HUES6 (cell line): ENCODE measurements around the gene HELZ.
"Not testable (repeated sequence)": the region's sequence is repeated elsewhere in the genome, so short reads cannot be mapped to it uniquely, and the experiment has no call there.

Source experiments
- H3K27ac ChIP-seq: 2 replicates; pipeline ENCODE4 v1.7.0; 2013; ENCODE audit warnings: low read depth, mild to moderate bottlenecking, low read length, inconsistent platforms
- H3K27me3 ChIP-seq: 2 replicates; pipeline ENCODE4 v1.6.1; 2013; ENCODE audit warnings: low read length; ENCODE audit not compliant: control insufficient read depth, insufficient read depth
- H3K36me3 ChIP-seq: 2 replicates; pipeline ENCODE4 v1.6.1; 2013; ENCODE audit warnings: low read length; ENCODE audit not compliant: control insufficient read depth, insufficient read depth
- H3K4me1 ChIP-seq: 2 replicates; pipeline ENCODE4 v1.6.1; 2013; ENCODE audit warnings: low read length; ENCODE audit not compliant: control insufficient read depth, insufficient read depth
- H3K4me3 ChIP-seq: 2 replicates; pipeline ENCODE4 v1.5.1; 2013; ENCODE audit warnings: low read depth, low read length
- H3K9ac ChIP-seq: one replicate; pipeline ENCODE4 v1.6.1; 2013; ENCODE audit warnings: mild to moderate bottlenecking, low read length
- H3K9me3 ChIP-seq: 2 replicates; pipeline ENCODE4 v1.6.1; 2013; ENCODE audit warnings: low read depth, low read length; ENCODE audit not compliant: control insufficient read depth, insufficient read depth

HELZ gene

DNA sequence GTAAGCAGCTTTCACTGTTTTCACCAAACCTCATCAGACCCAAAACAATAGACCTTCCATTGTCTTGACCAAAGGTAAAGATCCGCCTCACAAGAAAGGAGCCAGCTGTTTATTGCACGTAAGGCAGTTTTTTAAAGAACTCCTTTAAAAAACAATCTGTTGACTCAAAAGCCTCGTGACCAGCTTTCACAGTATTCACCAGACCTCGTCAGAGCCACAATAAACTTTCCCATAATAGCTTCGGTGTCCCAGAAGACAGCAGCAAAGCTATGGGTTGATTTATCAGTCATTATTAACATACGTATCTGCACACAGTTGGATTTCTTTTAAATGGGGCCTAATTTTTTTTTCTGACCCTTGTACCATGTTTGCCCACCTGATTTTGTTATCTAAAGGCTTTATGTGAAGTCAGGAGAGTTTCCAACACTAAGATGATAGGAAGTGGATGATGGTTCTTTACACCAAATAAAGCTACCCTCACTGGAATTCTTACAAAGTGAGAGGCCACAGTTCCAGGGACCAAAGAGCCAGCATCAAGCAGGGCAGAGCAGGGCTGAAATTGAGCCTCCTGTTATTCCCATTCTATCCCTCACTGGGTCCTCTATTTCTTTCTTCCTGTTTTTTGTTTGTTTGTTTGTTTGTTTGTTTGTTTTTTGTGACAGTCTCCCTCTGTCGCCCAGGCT is 17.6 kb upstream of the HELZ start:
- Histone ChIP-seq H3K27me3 (no peaks in the 10 kb centered on the region), H3K4me1 (peaks cover 5% of the 10 kb centered on the region), H3K27ac (no peak overlapping the region), H3K9me3 (no peaks in the 10 kb centered on the region), H3K36me3 (no peaks in the 10 kb centered on the region), H3K4me3 (no peak overlapping the region), H3K9ac (no peak overlapping the region)

DNA sequence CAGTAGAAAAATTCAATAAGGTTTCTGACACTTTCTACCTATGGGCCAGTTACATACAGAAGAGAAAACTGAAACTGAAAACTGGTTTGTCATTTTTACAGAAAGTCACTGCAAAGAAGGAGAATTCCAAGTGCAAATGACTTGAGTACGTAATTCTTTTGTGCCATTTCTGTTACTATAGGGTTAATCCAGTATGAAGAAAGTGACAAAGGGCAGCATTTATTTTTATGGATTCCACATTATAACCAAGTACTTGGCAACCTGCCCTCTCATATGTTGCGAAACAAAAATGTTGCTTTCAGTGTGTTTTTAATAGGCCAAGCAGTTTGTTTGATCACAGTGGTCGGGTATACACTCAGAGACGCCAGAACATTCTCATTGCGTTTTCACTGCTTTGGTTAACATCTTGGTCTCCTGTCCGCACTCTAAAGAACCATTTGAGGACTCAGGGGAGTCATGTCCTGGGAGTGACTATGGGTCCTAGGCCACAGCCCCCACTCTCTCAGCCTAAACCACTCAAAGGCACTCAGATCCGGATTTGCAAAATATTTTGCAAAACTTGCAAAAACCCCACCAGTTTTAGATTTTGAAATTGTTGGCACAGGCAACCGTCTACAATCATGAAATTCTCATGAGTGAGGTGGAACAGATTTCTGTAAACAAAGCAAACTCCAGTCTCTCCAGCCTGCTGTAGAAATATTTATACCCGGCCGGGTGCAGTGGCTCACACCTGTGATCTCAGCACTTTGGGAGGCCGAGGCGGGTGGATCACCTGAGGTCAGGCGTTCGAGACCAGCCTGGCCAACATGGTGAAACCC is 15.4 kb upstream of the HELZ start:
- peaks cover 7% of the 10 kb centered on the region for H3K4me1 ChIP-seq
- H3K27ac ChIP-seq: no peak overlapping the region
- H3K36me3 ChIP-seq: no peaks in the 10 kb centered on the region
- no peaks in the 10 kb centered on the region for H3K27me3 ChIP-seq
- H3K4me3 ChIP-seq: no peak overlapping the region
- no peak overlapping the region for H3K9ac ChIP-seq
- H3K9me3 ChIP-seq: peaks cover 11% of the 10 kb centered on the region

DNA sequence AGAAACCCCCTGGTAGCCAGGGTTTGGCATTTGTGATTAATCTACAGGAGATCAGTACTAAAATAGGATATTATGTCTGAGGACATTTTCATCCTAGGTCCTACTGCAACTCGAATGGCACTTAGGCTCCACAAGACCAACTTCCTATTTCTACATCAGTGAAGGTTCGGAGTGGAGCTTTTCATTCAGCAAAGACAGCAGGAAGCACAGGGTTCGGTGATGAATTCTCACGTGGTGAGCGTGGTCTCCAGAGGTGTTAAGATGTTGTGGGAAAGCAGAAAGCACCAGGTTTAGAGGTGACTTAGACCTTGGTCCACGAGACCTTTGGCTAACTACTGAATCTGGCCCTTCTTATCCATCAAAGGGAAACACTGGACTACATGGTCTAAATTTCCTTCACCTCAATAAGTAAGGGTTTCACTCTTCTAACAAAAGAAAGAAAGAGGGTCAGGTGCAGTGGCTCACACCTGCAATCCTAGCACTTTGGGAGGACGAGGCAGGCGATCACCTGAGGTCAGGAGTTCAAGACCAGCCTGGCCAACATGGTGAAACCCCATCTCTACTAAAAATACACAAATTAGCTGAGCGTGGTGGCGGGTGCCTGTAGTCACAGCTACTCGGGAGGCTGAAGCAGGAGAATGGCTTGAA is 13.9 kb upstream of the HELZ start:
- Histone ChIP-seq H3K9me3 (peaks cover 11% of the 10 kb centered on the region), H3K4me3 (no peak overlapping the region), H3K27ac (no peak overlapping the region), H3K9ac (no peak overlapping the region), H3K27me3 (no peaks in the 10 kb centered on the region), H3K36me3 (no peaks in the 10 kb centered on the region), H3K4me1 (peaks cover 7% of the 10 kb centered on the region)

DNA sequence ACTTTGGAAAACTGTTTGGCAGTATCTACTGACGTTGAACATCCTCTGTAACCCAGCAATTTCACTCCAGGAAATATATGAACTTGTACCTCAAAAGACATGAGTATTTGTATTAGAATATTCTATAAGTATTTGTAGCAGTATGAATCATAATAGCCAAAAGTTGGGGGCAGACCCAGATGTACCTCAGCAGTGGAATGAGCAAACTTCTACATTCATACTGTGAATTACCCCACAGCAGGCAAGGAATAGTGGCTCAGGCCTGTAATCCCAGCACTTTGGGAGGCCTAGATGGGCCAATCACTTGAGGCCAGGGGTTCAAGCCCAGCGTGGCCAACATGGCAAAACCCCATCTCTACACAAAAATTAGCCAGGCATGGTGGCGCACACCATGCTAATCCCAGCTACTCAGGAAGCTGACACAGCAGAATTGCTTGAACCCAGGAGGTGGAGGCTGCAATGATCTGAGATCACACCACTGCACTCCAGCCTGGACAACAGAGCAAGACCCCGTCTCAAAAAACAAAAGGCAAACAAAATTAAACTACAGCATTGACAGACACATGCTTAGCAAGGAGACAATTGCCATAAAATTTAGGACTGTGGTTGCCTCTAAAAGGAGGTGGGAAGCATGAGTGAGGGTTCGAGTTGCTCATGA is 11.2 kb upstream of the HELZ start:
- Histone ChIP-seq H3K9me3 (peaks cover 11% of the 10 kb centered on the region), H3K9ac (no peak overlapping the region), H3K27me3 (no peaks in the 10 kb centered on the region), H3K4me3 (no peak overlapping the region), H3K36me3 (no peaks in the 10 kb centered on the region), H3K4me1 (peaks cover 7% of the 10 kb centered on the region), H3K27ac (no peak overlapping the region)

DNA sequence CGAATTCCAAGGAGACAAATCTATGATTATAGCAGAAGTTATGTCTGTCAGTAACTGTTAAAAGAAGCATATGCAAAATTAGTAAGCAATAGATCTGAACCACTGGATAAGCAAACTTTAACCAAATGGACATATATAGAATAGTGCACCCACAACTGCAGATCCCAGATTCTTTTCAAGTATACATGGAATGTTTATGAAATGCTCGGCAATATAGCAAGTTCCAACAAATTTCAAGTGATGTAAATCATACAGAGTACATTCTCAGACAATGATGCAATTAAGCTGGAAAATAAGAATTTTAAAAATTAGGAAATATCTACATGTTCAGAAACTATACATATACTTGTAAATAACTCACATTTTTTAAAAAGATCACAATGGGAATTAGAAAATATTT is 8.4 kb upstream of the HELZ start:
- peaks cover 11% of the 10 kb centered on the region for H3K9me3 ChIP-seq
- H3K27ac ChIP-seq: no peak overlapping the region
- no peak overlapping the region for H3K4me3 ChIP-seq
- H3K27me3 ChIP-seq: no peaks in the 10 kb centered on the region
- H3K4me1 ChIP-seq: peaks cover 7% of the 10 kb centered on the region
- H3K36me3 ChIP-seq: no peaks in the 10 kb centered on the region
- H3K9ac ChIP-seq: no peak overlapping the region

DNA sequence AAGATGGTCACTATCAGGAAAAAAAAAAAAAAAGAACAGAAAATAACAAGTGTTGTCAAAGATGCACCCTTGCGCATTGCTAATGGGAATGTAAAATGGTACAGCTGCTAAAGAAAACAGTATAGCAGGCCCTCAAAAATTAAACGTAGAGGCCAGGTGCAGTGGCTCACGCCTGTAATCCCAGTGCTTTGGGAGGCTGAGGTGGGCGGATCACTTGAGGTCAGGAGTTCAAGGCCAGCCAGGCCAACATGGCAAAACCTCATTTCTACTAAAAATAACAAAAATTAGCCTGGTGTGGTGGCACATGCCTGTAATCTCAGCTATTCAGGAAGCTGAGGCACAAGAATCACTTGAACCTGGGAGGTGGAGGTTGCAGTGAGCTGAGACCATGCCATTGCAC is 6.6 kb upstream of the HELZ start:
- not testable (repeated sequence) for H3K4me1 ChIP-seq, H3K4me3 ChIP-seq, H3K36me3 ChIP-seq, H3K27me3 ChIP-seq, H3K9ac ChIP-seq, H3K9me3 ChIP-seq, H3K27ac ChIP-seq

DNA sequence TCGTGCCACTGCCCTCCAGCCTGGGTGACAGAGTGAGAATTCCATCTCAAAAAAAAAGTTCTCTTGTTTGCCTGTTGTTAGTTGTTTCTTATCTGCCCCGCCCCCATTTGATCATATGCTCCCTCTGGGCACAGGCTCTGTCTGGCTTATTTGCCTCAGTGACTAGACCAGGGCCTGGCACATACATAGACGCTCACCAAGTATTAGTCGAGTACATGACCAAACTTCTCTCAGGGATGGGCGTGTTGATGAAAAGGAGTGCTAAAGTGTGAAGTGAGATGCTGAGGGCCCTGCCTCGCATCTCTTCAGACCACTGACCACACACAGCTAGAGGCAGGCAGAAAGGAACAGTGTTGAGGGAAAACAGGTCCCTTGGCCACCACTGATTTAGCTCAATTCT is 3.3 kb upstream of the HELZ start:
- Histone ChIP-seq H3K36me3 (no peaks in the 10 kb centered on the region), H3K9ac (no peak overlapping the region), H3K9me3 (no peaks in the 10 kb centered on the region), H3K4me1 (peaks cover 19% of the 10 kb centered on the region), H3K4me3 (no peak overlapping the region), H3K27me3 (no peaks in the 10 kb centered on the region), H3K27ac (no peak overlapping the region)

DNA sequence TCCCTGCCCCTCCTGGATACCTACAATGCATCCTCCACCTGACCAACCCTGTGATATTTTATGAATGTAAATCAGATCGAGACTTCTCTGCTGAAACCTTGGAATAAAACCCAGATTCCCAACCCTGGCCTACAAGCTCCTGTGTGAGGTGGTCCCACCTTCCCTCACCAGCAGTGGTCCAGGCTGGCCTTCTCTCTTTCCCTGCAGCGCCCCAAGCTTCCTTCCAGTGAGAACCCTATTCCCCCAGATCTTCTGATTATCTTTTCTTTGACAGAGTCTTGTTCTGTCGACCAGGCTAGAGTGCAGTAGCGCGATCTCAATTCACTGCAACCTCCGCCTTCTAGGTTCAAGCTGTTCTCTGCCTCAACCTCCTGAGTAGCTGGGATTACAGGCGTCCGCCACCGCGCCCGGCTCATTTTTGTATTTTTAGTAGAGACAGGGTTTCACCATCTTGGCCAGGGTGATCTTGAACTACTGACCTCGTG is 2.5 kb upstream of the HELZ start:
- Histone ChIP-seq H3K27ac (no peak overlapping the region), H3K4me3 (peak overlapping the region; percentile 77; the same call in 1 of the 2 replicates), H3K9ac (no peak overlapping the region), H3K36me3 (no peaks in the 10 kb centered on the region), H3K9me3 (no peaks in the 10 kb centered on the region), H3K4me1 (peaks cover 19% of the 10 kb centered on the region), H3K27me3 (no peaks in the 10 kb centered on the region)

DNA sequence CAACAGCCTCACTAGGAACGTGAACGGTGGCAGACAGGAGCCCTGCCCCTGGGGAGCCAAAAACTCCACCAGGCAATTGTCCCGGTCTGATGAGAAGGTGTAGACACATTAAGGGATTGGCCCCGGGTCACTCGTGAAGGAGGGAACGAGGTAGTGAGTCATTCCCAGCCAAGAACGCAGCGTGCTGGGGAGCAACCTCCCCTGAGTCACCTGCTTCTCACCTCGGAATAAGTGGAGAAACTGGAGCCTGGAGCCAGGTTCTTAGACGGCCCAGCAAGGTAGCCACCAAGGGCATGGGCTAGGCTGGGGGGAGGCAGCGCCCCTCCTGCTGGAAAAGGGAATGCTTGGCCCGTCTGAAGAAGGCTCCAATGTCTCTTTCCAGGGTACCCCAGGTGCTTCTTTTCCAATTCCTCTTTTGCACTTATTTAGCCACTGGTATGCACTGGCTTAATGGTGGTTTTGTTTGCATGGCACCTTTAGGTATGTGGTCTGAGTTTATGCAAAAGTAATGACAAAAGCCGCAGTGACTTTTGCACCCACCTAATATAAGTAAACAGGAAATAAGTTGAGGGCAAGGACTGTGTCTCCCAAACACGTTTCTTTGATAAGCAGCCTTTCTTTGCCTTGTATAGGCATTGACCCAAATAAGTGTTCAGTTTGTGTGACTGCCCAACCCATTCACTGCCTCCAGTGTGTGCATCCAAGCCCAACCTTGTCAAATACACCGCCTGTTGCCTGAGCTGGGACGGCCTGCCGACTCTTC is 1.8 kb upstream of the HELZ start:
- peak overlapping the region; percentile 21; the same call in 1 of the 2 replicates for H3K27ac ChIP-seq
- H3K9me3 ChIP-seq: no peaks in the 10 kb centered on the region
- peaks cover 1% of the 10 kb centered on the region; the same call in 1 of the 2 replicates for H3K36me3 ChIP-seq
- H3K9ac ChIP-seq: peak overlapping the region; percentile 93
- peak overlapping the region; percentile 77 for H3K4me3 ChIP-seq
- no peaks in the 10 kb centered on the region for H3K27me3 ChIP-seq
- H3K4me1 ChIP-seq: peaks cover 19% of the 10 kb centered on the region

DNA sequence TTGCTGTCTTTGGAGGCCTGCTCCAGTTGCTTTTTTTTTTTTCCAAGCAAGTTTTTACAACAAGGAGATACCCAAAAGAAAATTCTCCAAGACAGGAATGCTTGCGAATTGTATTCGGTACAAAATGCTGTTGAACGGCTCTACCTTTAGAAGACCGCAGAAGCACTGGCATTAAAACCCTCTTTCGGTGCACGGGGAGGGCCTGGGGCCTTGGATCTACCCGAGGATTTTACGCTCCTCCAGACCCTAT is 1.3 kb upstream of the HELZ start:
- Histone ChIP-seq H3K9ac (peak overlapping the region; percentile 93), H3K36me3 (peaks cover 4% of the 10 kb centered on the region; the same call in 1 of the 2 replicates), H3K27me3 (no peaks in the 10 kb centered on the region), H3K4me1 (peaks cover 19% of the 10 kb centered on the region), H3K9me3 (no peaks in the 10 kb centered on the region), H3K27ac (peak overlapping the region; percentile 21; the same call in 1 of the 2 replicates), H3K4me3 (peak overlapping the region; percentile 77)
